GM12801 (cell line): ENCODE measurements around the gene FCN1.

Experiments used
- CTCF ChIP-seq: IDR thresholded peaks from one replicate; pipeline ENCODE4 v1.5.1; 2011; ENCODE audit warnings: control low read depth; ENCODE audit not compliant: insufficient read length; ENCODE audit errors: extremely low read depth

The FCN1 gene

DNA sequence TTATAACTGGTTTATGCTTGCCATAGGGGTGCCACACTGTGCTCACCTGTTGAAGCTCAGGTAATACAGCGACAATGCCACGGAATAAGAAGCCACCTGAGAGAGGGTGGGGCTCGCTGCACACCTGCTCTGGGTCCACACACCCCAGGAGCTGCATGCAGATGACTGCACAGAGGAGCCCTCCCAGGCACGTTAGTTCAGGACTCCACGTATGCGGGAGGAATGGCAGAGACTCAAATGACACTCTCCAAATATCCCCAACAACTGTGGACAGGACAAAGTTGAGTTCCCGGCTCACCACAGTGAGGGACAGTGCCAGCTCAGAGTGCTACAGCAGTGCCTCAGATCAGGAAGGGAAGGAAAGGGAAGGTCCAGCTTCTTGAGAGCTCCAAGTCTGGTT, 5.8 kb upstream of the FCN1 start:
- TF ChIP-seq CTCF: no peak

- TF ChIP-seq CTCF: no peak
These were observed 5.2 kb upstream of the FCN1 start for GRCh38 chr9:134922932-134923240.

GRCh38 chr9:134922066-134922931, 4.6 kb upstream of the FCN1 start:
- no peak for TF ChIP-seq CTCF

GRCh38 chr9:134919303-134919702, 1.6 kb upstream of the FCN1 start:
- no peak for TF ChIP-seq CTCF

- TF ChIP-seq CTCF: no peak
These were observed 934 bp upstream of the FCN1 start for GRCh38 chr9:134918646-134919045.

DNA sequence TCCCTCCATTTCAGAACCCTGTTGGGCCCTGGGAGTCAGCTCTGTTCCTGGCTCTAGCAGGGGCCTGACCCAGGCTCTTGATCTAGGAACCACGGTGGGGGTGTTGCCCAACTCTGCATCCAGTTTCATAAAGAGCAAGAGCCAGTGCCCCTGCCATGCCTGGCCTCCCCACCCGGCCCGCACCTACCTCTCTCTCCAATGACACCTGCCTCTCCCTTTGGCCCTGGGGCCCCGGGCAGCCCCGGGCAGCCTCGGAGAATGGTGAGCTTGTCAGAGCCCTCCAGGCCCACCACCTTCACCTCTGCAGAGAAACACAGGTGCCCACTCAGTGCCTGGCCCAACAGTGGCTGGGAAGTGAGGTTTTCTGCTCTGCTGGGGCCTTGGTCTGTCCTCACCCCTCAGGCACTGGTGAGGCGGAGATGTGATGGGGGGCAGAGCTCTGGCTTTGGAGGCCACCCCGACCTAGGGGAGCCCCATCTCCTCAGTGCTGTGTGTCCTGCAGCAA, 1.5 kb downstream of the FCN1 start:
- no peak for TF ChIP-seq CTCF

GRCh38 chr9:134915046-134915985, 2.4 kb downstream of the FCN1 start:
- no peak for TF ChIP-seq CTCF
